ENCODE results near the gene ADPRH. TPM values are rescaled to one million over a fixed set of nuclear protein-coding genes. Genes with fewer than 3 reads are reported as not detected.

Gene ADPRH
- total RNA-seq, 5 donors from 2014 or later (not counting 1 experiment from before 2014, with no cell fraction given): 0.43 to 3.6 (median 1.5) TPM

DNA sequence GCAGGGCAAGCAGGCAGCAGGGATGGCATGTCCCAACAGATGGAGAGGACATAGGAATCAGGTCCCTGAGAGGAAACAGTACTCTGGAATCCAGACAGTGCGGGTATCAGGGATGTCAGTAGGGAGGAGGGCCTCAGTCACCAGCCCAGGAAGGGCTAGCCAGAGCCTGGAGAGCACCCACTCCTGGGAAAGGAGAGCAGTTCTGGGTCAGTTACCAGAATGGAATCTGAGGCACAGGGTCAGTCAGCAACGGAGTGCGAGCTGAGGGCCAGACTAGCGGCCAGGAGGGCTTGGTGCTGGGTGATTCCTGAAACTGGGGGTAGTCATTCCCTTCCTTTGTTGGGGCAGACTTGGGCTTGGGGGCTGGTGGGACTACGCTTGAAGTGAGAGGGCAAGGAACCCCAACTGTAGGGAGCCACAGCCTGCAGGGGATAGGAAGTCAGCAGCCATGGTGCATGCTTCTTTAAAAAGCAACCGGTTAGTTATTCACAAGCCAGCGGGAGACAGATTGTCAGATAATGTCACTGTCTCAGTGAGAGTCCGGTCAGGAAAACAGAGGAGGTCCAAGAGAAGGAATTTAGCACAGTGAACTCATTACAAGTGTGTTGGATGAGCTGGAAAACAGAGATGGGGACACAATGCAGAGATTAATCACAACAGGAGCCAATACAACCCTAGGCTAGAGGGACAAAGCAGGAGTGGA, 46.3 kb downstream of the ADPRH start:
- Histone ChIP-seq H3K4me1 (ENCODE audit: control insufficient read depth in 1 of 2, extremely low read depth in 1 of 2, insufficient read depth in 2 of 2, low read length in 2 of 2) (peaks cover 0 to 14% of the 10 kb centered on the region in 2 experiments), H3K27me3 (replicated peaks in 1 of 2; ENCODE audit: control insufficient read depth in 2 of 2, extremely low read depth in 1 of 2, insufficient read depth in 2 of 2, low read length in 1 of 2) (peaks cover 0 to 12% of the 10 kb centered on the region in 2 experiments), H3K9me3 (no peaks in the 10 kb centered on the region), H3K36me3 (ENCODE audit: control insufficient read depth in 2 of 2, extremely low read depth in 1 of 2, insufficient read depth in 1 of 2, low read length in 1 of 2) (no peaks in the 10 kb centered on the region), H3K4me3 (ENCODE audit: control insufficient read depth in 1 of 2, extremely low read depth in 1 of 2, low read length in 1 of 2) (no peak overlapping the region), H3K27ac (ENCODE audit: low read length) (no peak overlapping the region)
- H3K27me3 Mint-ChIP-seq: peaks cover 5% of the 10 kb centered on the region in 2 donors
- H3K4me3 Mint-ChIP-seq: no peak overlapping the region
- WGBS (ENCODE audit: insufficient coverage): 95% methylated on average over 8 of the region's 8 CpGs
- no peak for DNase-seq
- no peak for ATAC-seq (replicated peaks in 1 of 4)
- ChIA-PET CTCF (no interaction called here), POLR2A (no interaction called here)
- H3K27ac Mint-ChIP-seq: no peak overlapping the region
- H3K36me3 Mint-ChIP-seq: no peaks in the 10 kb centered on the region
- no peaks in the 10 kb centered on the region for H3K9me3 Mint-ChIP-seq
- peaks cover 5 to 38% (median 13%) of the 10 kb centered on the region in 3 donors for H3K4me1 Mint-ChIP-seq

GRCh38 chr3:119626196-119626595, 46.9 kb downstream of the ADPRH start:
- H3K27ac ChIP-seq (ENCODE audit: low read length): no peak overlapping the region
- no peak overlapping the region for H3K4me3 ChIP-seq (ENCODE audit: control insufficient read depth in 1 of 2, extremely low read depth in 1 of 2, low read length in 1 of 2)
- peaks cover 5 to 38% (median 13%) of the 10 kb centered on the region in 3 donors for H3K4me1 Mint-ChIP-seq
- ATAC-seq (replicated peaks in 1 of 4) (no peak), DNase-seq (no peak)
- H3K36me3 Mint-ChIP-seq: no peaks in the 10 kb centered on the region
- CTCF ChIA-PET: interaction anchor here (0.5 to 0.6 kb wide), 2 partner anchors 66 to 901 kb away, joined by 4 to 6 read pairs; no protein-coding TSS in a partner anchor
- H3K4me3 Mint-ChIP-seq: no peak overlapping the region
- peak overlapping the region in 1 of 2 donors; percentile 66 for H3K27ac Mint-ChIP-seq
- H3K27me3 Mint-ChIP-seq: peaks cover 3 to 5% of the 10 kb centered on the region in 2 donors
- POLR2A ChIA-PET: no interaction called here
- peaks cover 0 to 14% of the 10 kb centered on the region in 2 experiments for H3K4me1 ChIP-seq (ENCODE audit: control insufficient read depth in 1 of 2, extremely low read depth in 1 of 2, insufficient read depth in 2 of 2, low read length in 2 of 2)
- no peaks in the 10 kb centered on the region for H3K9me3 Mint-ChIP-seq
- peaks cover 0 to 10% of the 10 kb centered on the region in 2 experiments for H3K27me3 ChIP-seq (replicated peaks in 1 of 2; ENCODE audit: control insufficient read depth in 2 of 2, extremely low read depth in 1 of 2, insufficient read depth in 2 of 2, low read length in 1 of 2)
- WGBS (ENCODE audit: insufficient coverage): 80% methylated on average over 1 of the region's 1 CpG
- H3K36me3 ChIP-seq (ENCODE audit: control insufficient read depth in 2 of 2, extremely low read depth in 1 of 2, insufficient read depth in 1 of 2, low read length in 1 of 2): no peaks in the 10 kb centered on the region
- no peaks in the 10 kb centered on the region for H3K9me3 ChIP-seq

DNA sequence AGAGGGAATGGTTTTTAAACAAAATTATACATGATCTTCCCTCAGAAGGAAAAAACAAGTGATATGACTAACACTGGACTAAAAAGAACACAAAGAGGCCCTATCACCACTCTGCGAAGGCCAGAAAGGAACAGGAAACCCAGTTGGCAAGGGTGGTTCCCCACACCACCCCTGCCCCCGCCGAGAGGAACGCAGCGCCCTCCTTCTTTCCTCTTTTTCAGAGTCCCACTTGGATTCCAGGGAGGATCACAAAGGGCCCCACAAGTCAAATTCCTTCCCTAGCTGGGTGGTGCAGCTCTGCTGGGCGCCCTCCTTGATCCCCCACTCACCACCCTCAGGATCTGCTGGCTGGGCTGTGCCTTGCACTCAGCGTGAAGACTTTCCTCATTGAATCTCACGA, 48.2 kb downstream of the ADPRH start:
- no peaks in the 10 kb centered on the region for H3K36me3 ChIP-seq (ENCODE audit: control insufficient read depth in 2 of 2, extremely low read depth in 1 of 2, insufficient read depth in 1 of 2, low read length in 1 of 2)
- peak overlapping the region in 1 of 2 donors; percentile 32 for H3K27ac Mint-ChIP-seq
- DNase-seq (peak in 2 of 35 experiments; percentile 15 to 33), ATAC-seq (replicated peaks in 1 of 4) (peak in 1 of 4 experiments; percentile 62)
- H3K27ac ChIP-seq (ENCODE audit: low read length): peak overlapping the region; percentile 26
- H3K4me3 ChIP-seq (ENCODE audit: control insufficient read depth in 1 of 2, extremely low read depth in 1 of 2, low read length in 1 of 2): no peak overlapping the region
- H3K9me3 Mint-ChIP-seq: no peaks in the 10 kb centered on the region
- H3K4me1 Mint-ChIP-seq: peaks cover 5 to 38% (median 13%) of the 10 kb centered on the region in 3 donors
- ChIA-PET POLR2A (no interaction called here), CTCF (no interaction called here)
- H3K27me3 ChIP-seq (replicated peaks in 1 of 2; ENCODE audit: control insufficient read depth in 2 of 2, extremely low read depth in 1 of 2, insufficient read depth in 2 of 2, low read length in 1 of 2): peaks cover 0 to 10% of the 10 kb centered on the region in 2 experiments
- peak overlapping the region in 1 of 3 donors; percentile 7 for H3K4me3 Mint-ChIP-seq
- H3K36me3 Mint-ChIP-seq: no peaks in the 10 kb centered on the region
- H3K9me3 ChIP-seq: no peaks in the 10 kb centered on the region
- WGBS (ENCODE audit: insufficient coverage): 27% methylated on average over 8 of the region's 8 CpGs
- peaks cover 0 to 14% of the 10 kb centered on the region in 2 experiments for H3K4me1 ChIP-seq (ENCODE audit: control insufficient read depth in 1 of 2, extremely low read depth in 1 of 2, insufficient read depth in 2 of 2, low read length in 2 of 2)
- H3K27me3 Mint-ChIP-seq: peaks cover 3 to 5% of the 10 kb centered on the region in 2 donors

- H3K9me3 Mint-ChIP-seq: no peaks in the 10 kb centered on the region
- no peaks in the 10 kb centered on the region for H3K36me3 Mint-ChIP-seq
- H3K36me3 ChIP-seq (ENCODE audit: control insufficient read depth in 2 of 2, extremely low read depth in 1 of 2, insufficient read depth in 1 of 2, low read length in 1 of 2): no peaks in the 10 kb centered on the region
- H3K27me3 Mint-ChIP-seq: peaks cover 3 to 5% of the 10 kb centered on the region in 2 donors
- no peak overlapping the region for H3K4me3 Mint-ChIP-seq
- H3K27me3 ChIP-seq (replicated peaks in 1 of 2; ENCODE audit: control insufficient read depth in 2 of 2, extremely low read depth in 1 of 2, insufficient read depth in 2 of 2, low read length in 1 of 2): peaks cover 0 to 10% of the 10 kb centered on the region in 2 experiments
- DNase-seq (peak in 3 of 35 experiments; percentile 4 to 29 (median 10)), ATAC-seq (replicated peaks in 1 of 4) (peak in 1 of 4 experiments; percentile 67)
- H3K9me3 ChIP-seq: no peaks in the 10 kb centered on the region
- no peak overlapping the region for H3K27ac ChIP-seq (ENCODE audit: low read length)
- ChIA-PET POLR2A (no interaction called here), CTCF (no interaction called here)
- peaks cover 5 to 38% (median 13%) of the 10 kb centered on the region in 3 donors for H3K4me1 Mint-ChIP-seq
- no peak overlapping the region for H3K4me3 ChIP-seq (ENCODE audit: control insufficient read depth in 1 of 2, extremely low read depth in 1 of 2, low read length in 1 of 2)
- H3K27ac Mint-ChIP-seq: peak overlapping the region in 1 of 2 donors; percentile 39
- no CpG with 5 or more reads among the region's 4 CpGs for WGBS (ENCODE audit: insufficient coverage)
- peaks cover 0 to 14% of the 10 kb centered on the region in 2 experiments for H3K4me1 ChIP-seq (ENCODE audit: control insufficient read depth in 1 of 2, extremely low read depth in 1 of 2, insufficient read depth in 2 of 2, low read length in 2 of 2)
Observed at GRCh38 chr3:119628390-119628789, 49.1 kb downstream of the ADPRH start.

- ChIA-PET CTCF (no interaction called here), POLR2A (interaction anchor here in 1 of 2 donors (0.6 kb wide), 2 partner anchors 408 to 1027 kb away, joined by 4 to 7 read pairs; no protein-coding TSS in a partner anchor)
- H3K4me3 Mint-ChIP-seq: no peak overlapping the region
- no peaks in the 10 kb centered on the region for H3K9me3 Mint-ChIP-seq
- no CpG with 5 or more reads among the region's 1 CpG for WGBS (ENCODE audit: insufficient coverage)
- Histone ChIP-seq H3K36me3 (ENCODE audit: control insufficient read depth in 2 of 2, extremely low read depth in 1 of 2, insufficient read depth in 1 of 2, low read length in 1 of 2) (no peaks in the 10 kb centered on the region), H3K4me3 (ENCODE audit: control insufficient read depth in 1 of 2, extremely low read depth in 1 of 2, low read length in 1 of 2) (no peak overlapping the region), H3K27ac (ENCODE audit: low read length) (no peak overlapping the region), H3K4me1 (ENCODE audit: control insufficient read depth in 1 of 2, extremely low read depth in 1 of 2, insufficient read depth in 2 of 2, low read length in 2 of 2) (peaks cover 0 to 14% of the 10 kb centered on the region in 2 experiments), H3K27me3 (replicated peaks in 1 of 2; ENCODE audit: control insufficient read depth in 2 of 2, extremely low read depth in 1 of 2, insufficient read depth in 2 of 2, low read length in 1 of 2) (peaks cover 0 to 9% of the 10 kb centered on the region in 2 experiments), H3K9me3 (no peaks in the 10 kb centered on the region)
- ATAC-seq (replicated peaks in 1 of 4) (peak in 1 of 4 experiments; percentile 68), DNase-seq (peak in 1 of 35 experiments; percentile 37)
- peaks cover 3 to 5% of the 10 kb centered on the region in 2 donors for H3K27me3 Mint-ChIP-seq
- no peak overlapping the region for H3K27ac Mint-ChIP-seq
- peaks cover 5 to 38% (median 13%) of the 10 kb centered on the region in 3 donors for H3K4me1 Mint-ChIP-seq
- no peaks in the 10 kb centered on the region for H3K36me3 Mint-ChIP-seq
Observed at GRCh38 chr3:119628816-119629445, 49.6 kb downstream of the ADPRH start.

GRCh38 chr3:119630128-119630879, 51.0 kb downstream of the ADPRH start:
- no peaks in the 10 kb centered on the region for H3K9me3 ChIP-seq
- Mint-ChIP-seq H3K36me3 (no peaks in the 10 kb centered on the region), H3K4me3 (no peak overlapping the region), H3K27ac (no peak overlapping the region), H3K4me1 (peaks cover 5 to 37% (median 13%) of the 10 kb centered on the region in 3 donors), H3K9me3 (no peaks in the 10 kb centered on the region), H3K27me3 (peaks cover under 1 to 5% of the 10 kb centered on the region in 2 donors)
- no peak overlapping the region for H3K4me3 ChIP-seq (ENCODE audit: control insufficient read depth in 1 of 2, extremely low read depth in 1 of 2, low read length in 1 of 2)
- ChIA-PET CTCF (no interaction called here), POLR2A (no interaction called here)
- H3K4me1 ChIP-seq (ENCODE audit: control insufficient read depth in 1 of 2, extremely low read depth in 1 of 2, insufficient read depth in 2 of 2, low read length in 2 of 2): peaks cover 0 to 14% of the 10 kb centered on the region in 2 experiments
- no peaks in the 10 kb centered on the region for H3K36me3 ChIP-seq (ENCODE audit: control insufficient read depth in 2 of 2, extremely low read depth in 1 of 2, insufficient read depth in 1 of 2, low read length in 1 of 2)
- peaks cover 0 to 5% of the 10 kb centered on the region in 2 experiments for H3K27me3 ChIP-seq (replicated peaks in 1 of 2; ENCODE audit: control insufficient read depth in 2 of 2, extremely low read depth in 1 of 2, insufficient read depth in 2 of 2, low read length in 1 of 2)
- ATAC-seq (replicated peaks in 1 of 4) (no peak), DNase-seq (no peak)
- WGBS (ENCODE audit: insufficient coverage): 90% methylated on average over 3 of the region's 8 CpGs
- H3K27ac ChIP-seq (ENCODE audit: low read length): no peak overlapping the region
